GM23338 (cell line): ENCODE results near the gene SMOC1. TPM values are rescaled to one million over a fixed set of nuclear protein-coding genes. Genes with fewer than 3 reads are reported as not detected.

Experiments used
- ATAC-seq: fragments of 200-7000 bp; cut with Tn5 transposase; 3 replicates; pipeline ENCODE4 v1.9.1; 2020
- DNase-seq: peaks from one replicate; pipeline ENCODE4 v3.0.0-alpha.2; 2015; ENCODE audit warnings: low spot score
- H2AFZ ChIP-seq: fragments of 200-600 bp; sonication (generic); 2 replicates; pipeline ENCODE4 v1.8.0; 2016; ENCODE audit warnings: antibody characterized with exemption, mild to moderate bottlenecking, moderate library complexity
- H3F3A ChIP-seq: fragments of 200-600 bp; sonication (generic); replicated peaks from 2 replicates; pipeline ENCODE4 v1.8.0; 2017; ENCODE audit warnings: antibody characterized with exemption, mixed run types, low read depth
- H3K27ac ChIP-seq: fragments of 200-600 bp; sonication (generic); 2 replicates; pipeline ENCODE4 v1.6.1; 2016; ENCODE audit warnings: low read depth
- H3K27me3 ChIP-seq: fragments of 200-600 bp; sonication (generic); 2 replicates; pipeline ENCODE4 v1.8.0; 2016; ENCODE audit warnings: mild to moderate bottlenecking, mixed run types, moderate library complexity; ENCODE audit not compliant: insufficient read depth
- H3K36me3 ChIP-seq: fragments of 200-600 bp; sonication (generic); 2 replicates; pipeline ENCODE4 v1.8.0; 2016; ENCODE audit warnings: mild to moderate bottlenecking; ENCODE audit not compliant: insufficient read depth
- H3K4me1 ChIP-seq: fragments of 200-600 bp; sonication (generic); 2 replicates; pipeline ENCODE4 v1.8.0; 2016; ENCODE audit warnings: mild to moderate bottlenecking, moderate library complexity; ENCODE audit not compliant: insufficient read depth
- H3K4me2 ChIP-seq: fragments of 200-600 bp; sonication (generic); 2 replicates; pipeline ENCODE4 v1.7.1; 2017; ENCODE audit warnings: mixed run types
- H3K4me3 ChIP-seq: fragments of 200-600 bp; sonication (generic); 2 replicates; pipeline ENCODE4 v1.6.1; 2016; ENCODE audit warnings: mixed run types
- H3K79me2 ChIP-seq: fragments of 200-600 bp; sonication (generic); replicated peaks from 2 replicates; pipeline ENCODE4 v1.8.0; 2017; ENCODE audit warnings: mild to moderate bottlenecking; ENCODE audit not compliant: insufficient read depth
- H3K9me2 ChIP-seq: fragments of 200-600 bp; sonication (generic); 2 replicates; pipeline ENCODE4 v1.8.0; 2017; ENCODE audit not compliant: insufficient read depth
- H4K20me1 ChIP-seq: fragments of 200-600 bp; sonication (generic); replicated peaks from 2 replicates; pipeline ENCODE4 v1.8.0; 2017; ENCODE audit warnings: mild to moderate bottlenecking; ENCODE audit not compliant: insufficient read depth
- H3K27ac Mint-ChIP-seq: 2 replicates; pipeline ENCODE4 v1.8.0; 2020; ENCODE audit warnings: inconsistent platforms, mild to moderate bottlenecking, moderate library complexity, mixed read lengths
- H3K27me3 Mint-ChIP-seq: 3 replicates; pipeline ENCODE4 v1.8.0; 2022; ENCODE audit warnings: low read depth, mild to moderate bottlenecking, moderate library complexity, mixed read lengths, inconsistent platforms; ENCODE audit not compliant: insufficient read depth, poor library complexity
- H3K36me3 Mint-ChIP-seq: 3 replicates; pipeline ENCODE4 v1.8.0; 2021; ENCODE audit warnings: low read depth, mild to moderate bottlenecking, inconsistent platforms, moderate library complexity, mixed read lengths
- H3K4me1 Mint-ChIP-seq: 3 replicates; pipeline ENCODE4 v1.8.0; 2020; ENCODE audit warnings: mild to moderate bottlenecking, inconsistent platforms, mixed read lengths
- H3K4me3 Mint-ChIP-seq: 3 replicates; pipeline ENCODE4 v1.8.0; 2021; ENCODE audit warnings: moderate library complexity, mild to moderate bottlenecking, inconsistent platforms, mixed read lengths
- H3K9me3 Mint-ChIP-seq: 3 replicates; pipeline ENCODE4 v1.8.0; 2020; ENCODE audit warnings: moderate library complexity, mild to moderate bottlenecking, inconsistent platforms, mixed read lengths
- CREB1 ChIP-seq: fragments of 250-450 bp; sonication (Bioruptor Pico); IDR thresholded peaks from 2 replicates; pipeline ENCODE4 v1.5.0; 2020; ENCODE audit warnings: low read depth, mild to moderate bottlenecking, moderate library complexity
- CTCF ChIP-seq, 2 experiments: fragments of 200-600 bp in 1 of 2; sonication (generic) in 1 of 2; conservative IDR thresholded peaks; 2 replicates each; pipeline versions ENCODE4 v1.5.1 to v1.6.1; 2016 to 2017; ENCODE audit warnings: antibody characterized with exemption in 2 of 2, low read depth in 2 of 2, mild to moderate bottlenecking in 2 of 2, moderate library complexity in 1 of 2
- ETS1 ChIP-seq: IDR thresholded peaks from 2 replicates; pipeline ENCODE4 v1.6.1; 2016; ENCODE audit warnings: antibody characterized with exemption
- EZH2 ChIP-seq: fragments of 200-600 bp; sonication (generic); IDR thresholded peaks from one replicate; pipeline ENCODE4 v1.8.0; 2017; ENCODE audit warnings: antibody characterized with exemption, mild to moderate bottlenecking, low read depth; ENCODE audit not compliant: unreplicated experiment
- EZH2phosphoT487 ChIP-seq: fragments of 200-600 bp; sonication (generic); IDR thresholded peaks from one replicate; pipeline ENCODE4 v1.8.1; 2018; ENCODE audit warnings: antibody characterized with exemption; ENCODE audit not compliant: unreplicated experiment
- NANOG ChIP-seq: IDR thresholded peaks from 2 replicates; pipeline ENCODE4 v1.6.1; 2016; ENCODE audit warnings: antibody characterized with exemption, borderline replicate concordance
- REST ChIP-seq: IDR thresholded peaks from one replicate; pipeline ENCODE4 v1.6.1; 2018; ENCODE audit warnings: antibody characterized with exemption; ENCODE audit not compliant: unreplicated experiment
- STAT1 ChIP-seq: IDR thresholded peaks from one replicate; pipeline ENCODE4 v1.6.1; 2016; ENCODE audit warnings: antibody characterized with exemption; ENCODE audit not compliant: unreplicated experiment
- ZNF114 ChIP-seq: fragments of 250-450 bp; sonication (Bioruptor Pico); IDR thresholded peaks from 2 replicates; pipeline ENCODE4 v1.5.0; 2020; ENCODE audit warnings: mild to moderate bottlenecking, moderate library complexity
- ZNF331 ChIP-seq: fragments of 250-450 bp; sonication (Bioruptor Pico); IDR thresholded peaks from 2 replicates; pipeline ENCODE4 v1.5.0; 2020; ENCODE audit warnings: low read depth, mild to moderate bottlenecking, moderate library complexity
- ZNF462 ChIP-seq: fragments of 250-450 bp; sonication (Bioruptor Pico); IDR thresholded peaks from 2 replicates; pipeline ENCODE4 v1.5.0; 2020; ENCODE audit warnings: mild to moderate bottlenecking, moderate library complexity
- polyA plus RNA-seq: library from polyadenylated mRNA; unstranded; fragments of >200 nt; fragmentation: Nextera tagmentation; extraction: Ambion mirVana; gene quantifications from 2 replicates; pipeline ENCODE4 v1.2.1, GENCODE V29; 2016
- total RNA-seq: library from RNA; depleted of rRNA; stranded (reverse); fragments of >200 nt; shearing (Covaris generic); gene quantifications from 2 replicates; pipeline ENCODE4 v1.2.3, GENCODE V29; 2014

The SMOC1 gene
- total and polyA plus RNA-seq, 2 experiments from 2014 or later: 0.79 to 1.6 TPM

- no peak for TF ChIP-seq STAT1
- no peak for TF ChIP-seq REST
Measured at GRCh38 chr14:69913686-69914085, 34.5 kb downstream of the SMOC1 start (continued).

- H3K4me2 ChIP-seq: no peak overlapping the region
- no peaks in the 10 kb centered on the region for H3K4me1 ChIP-seq
- H2AFZ ChIP-seq: no peak overlapping the region
- ATAC-seq: no peak
- peaks cover 2% of the 10 kb centered on the region for H3K27me3 Mint-ChIP-seq
- no peak overlapping the region for H3K27ac ChIP-seq
- no peaks in the 10 kb centered on the region for H3K79me2 ChIP-seq
- no peaks in the 10 kb centered on the region for H3K9me3 Mint-ChIP-seq
- H3F3A ChIP-seq: no peaks in the 10 kb centered on the region
- peaks cover 6% of the 10 kb centered on the region; the same call in 2 of the 3 replicates for H3K4me1 Mint-ChIP-seq
- no peaks in the 10 kb centered on the region for H3K36me3 ChIP-seq
- H3K27me3 ChIP-seq: no peaks in the 10 kb centered on the region
- no peaks in the 10 kb centered on the region for H3K36me3 Mint-ChIP-seq
- H4K20me1 ChIP-seq: no peaks in the 10 kb centered on the region
- no peak overlapping the region for H3K27ac Mint-ChIP-seq
- no peak overlapping the region for H3K4me3 Mint-ChIP-seq
- no peaks in the 10 kb centered on the region for H3K9me2 ChIP-seq
- no peak for DNase-seq
- H3K4me3 ChIP-seq: no peak overlapping the region
- TF ChIP-seq ETS1 (no peak), ZNF331 (no peak), ZNF462 (no peak), CTCF (conservative IDR thresholded peaks at IDR 0.05; ENCODE audit: low read depth in 2 of 2) (no peak), ZNF114 (CRISPR knock-in tag) (no peak), EZH2 (no peak), CREB1 (CRISPR knock-in tag) (no peak), EZH2phosphoT487 (no peak), NANOG (no peak)
Measured at GRCh38 chr14:69916396-69916795, 37.2 kb downstream of the SMOC1 start.
